ENCODE results near the gene AMDHD2.
A peak's percentile ranks its signal among the peaks of the same experiment; 100 is the strongest.
"Not testable (repeated sequence)": the region's sequence is repeated elsewhere in the genome, so short reads cannot be mapped to it uniquely, and the experiment has no call there.

The AMDHD2 gene

GRCh38 chr16:2535625-2536013 lies 15.4 kb downstream of the AMDHD2 start:
- peak; percentile 71 for DNase-seq

- DNase-seq = peak; percentile 96
Measured at GRCh38 chr16:2537451-2538379, 17.5 kb downstream of the AMDHD2 start, which contains the start of gene PDPK1. PDPK1 (plus strand) TSS chr16:2538021; CDS start chr16:2538113, 92 bp downstream.

- DNase-seq = not testable (repeated sequence)
Measured at GRCh38 chr16:2539192-2539844, 19.1 kb downstream of the AMDHD2 start.

- DNase-seq = not testable (repeated sequence)
Measured at GRCh38 chr16:2539845-2540458, 19.8 kb downstream of the AMDHD2 start.

GRCh38 chr16:2540912-2541311 lies 20.7 kb downstream of the AMDHD2 start:
- not testable (repeated sequence) for DNase-seq

GRCh38 chr16:2541409-2541808 lies 21.2 kb downstream of the AMDHD2 start:
- not testable (repeated sequence) for DNase-seq

GRCh38 chr16:2543771-2544170 lies 23.6 kb downstream of the AMDHD2 start:
- DNase-seq = not testable (repeated sequence)

GRCh38 chr16:2550283-2550878 lies 30.2 kb downstream of the AMDHD2 start:
- not testable (repeated sequence) for DNase-seq

- peak; percentile 44 for DNase-seq
Measured at GRCh38 chr16:2551420-2551889, 31.3 kb downstream of the AMDHD2 start.

- not testable (repeated sequence) for DNase-seq
Measured at GRCh38 chr16:2554709-2555425, 34.7 kb downstream of the AMDHD2 start.

GRCh38 chr16:2557150-2557549 lies 37.0 kb downstream of the AMDHD2 start:
- not testable (repeated sequence) for DNase-seq

- DNase-seq = not testable (repeated sequence)
Measured at GRCh38 chr16:2560131-2560797, 40.1 kb downstream of the AMDHD2 start.

GRCh38 chr16:2560798-2561133 lies 40.6 kb downstream of the AMDHD2 start:
- DNase-seq = not testable (repeated sequence)

- not testable (repeated sequence) for DNase-seq
Measured at GRCh38 chr16:2567506-2567905, 47.3 kb downstream of the AMDHD2 start.

GRCh38 chr16:2568573-2568972 lies 48.4 kb downstream of the AMDHD2 start:
- DNase-seq = not testable (repeated sequence)

- not testable (repeated sequence) for DNase-seq
Measured at GRCh38 chr16:2572704-2573103, 52.5 kb downstream of the AMDHD2 start.

- DNase-seq = not testable (repeated sequence)
Measured at GRCh38 chr16:2575839-2576238, 55.7 kb downstream of the AMDHD2 start.

GRCh38 chr16:2577044-2577443 lies 56.9 kb downstream of the AMDHD2 start:
- not testable (repeated sequence) for DNase-seq

GRCh38 chr16:2578905-2579304 lies 58.7 kb downstream of the AMDHD2 start:
- DNase-seq = not testable (repeated sequence)

- DNase-seq = peak; percentile 20
Measured at GRCh38 chr16:2580143-2580542, 60.0 kb downstream of the AMDHD2 start.

- not testable (repeated sequence) for DNase-seq
Measured at GRCh38 chr16:2580818-2581217, 60.6 kb downstream of the AMDHD2 start.
